Activated T-helper 17 cell treated with anti-CD3 and anti-CD28 coated beads, Interleukin-2, amount 50 U/mL, for 72 hours (primary cell): ENCODE results near the gene LCLAT1. TPM values are rescaled to one million over a fixed set of nuclear protein-coding genes. Genes with fewer than 3 reads are reported as not detected.
"Not testable (repeated sequence)": the region's sequence is repeated elsewhere in the genome, so short reads cannot be mapped to it uniquely, and the experiment has no call there.

Source experiments
- ATAC-seq: fragments of 150-1000 bp; cut with Tn5 transposase; replicated peaks from 2 replicates; pipeline ENCODE4 v1.10.0; 2021; ENCODE audit warnings: mild to moderate bottlenecking, moderate library complexity
- H3K27ac Mint-ChIP-seq: one replicate; pipeline ENCODE4 v1.8.0; 2022; ENCODE audit warnings: mixed read lengths
- H3K27me3 Mint-ChIP-seq: one replicate; pipeline ENCODE4 v1.8.0; 2022; ENCODE audit warnings: mixed read lengths
- H3K36me3 Mint-ChIP-seq: one replicate; pipeline ENCODE4 v1.8.0; 2022; ENCODE audit warnings: low read depth, mild to moderate bottlenecking, mixed read lengths
- H3K4me1 Mint-ChIP-seq: one replicate; pipeline ENCODE4 v1.8.0; 2022; ENCODE audit warnings: mixed read lengths
- H3K4me3 Mint-ChIP-seq: one replicate; pipeline ENCODE4 v1.8.0; 2022; ENCODE audit warnings: mild to moderate bottlenecking, mixed read lengths
- H3K9me3 Mint-ChIP-seq: one replicate; pipeline ENCODE4 v1.8.0; 2022; ENCODE audit warnings: mixed read lengths
- total RNA-seq, 2 donors: library from RNA; stranded (reverse); gene quantifications; one replicate each; pipeline ENCODE4 v1.2.3, GENCODE V29; 2022

Gene LCLAT1
- total RNA-seq, 2 donors from 2014 or later, result 14.5 to 18.0 TPM

GRCh38 chr2:30500699-30501098 lies 53.7 kb downstream of the LCLAT1 start:
- H3K27ac Mint-ChIP-seq, result no peak overlapping the region
- peaks cover 15% of the 10 kb centered on the region for H3K9me3 Mint-ChIP-seq
- H3K36me3 Mint-ChIP-seq, result peaks cover 6% of the 10 kb centered on the region
- no peaks in the 10 kb centered on the region for H3K27me3 Mint-ChIP-seq
- peaks cover 31% of the 10 kb centered on the region for H3K4me1 Mint-ChIP-seq
- H3K4me3 Mint-ChIP-seq, result no peak overlapping the region
- no peak for ATAC-seq

DNA sequence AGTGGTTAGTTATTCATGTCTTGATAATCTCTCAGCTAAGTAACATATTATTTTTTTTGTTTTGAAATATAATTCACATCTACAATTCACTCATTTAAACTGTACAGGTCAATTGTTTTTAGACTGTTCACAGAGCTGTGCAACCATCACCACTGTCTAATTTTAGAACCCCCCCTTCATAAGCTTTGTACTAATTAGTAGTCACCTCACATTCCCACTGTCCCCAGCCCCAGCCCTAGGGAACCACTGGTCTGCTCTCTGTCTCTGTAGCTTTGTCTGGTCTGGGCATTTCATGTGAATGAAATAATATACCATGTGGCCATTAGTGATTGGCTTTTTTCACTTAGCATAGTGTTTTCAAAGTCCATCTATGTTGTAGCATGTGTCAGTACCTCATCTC lies 55.3 kb downstream of the LCLAT1 start:
- H3K4me3 Mint-ChIP-seq, result no peak overlapping the region
- no peaks in the 10 kb centered on the region for H3K27me3 Mint-ChIP-seq
- H3K4me1 Mint-ChIP-seq, result peaks cover 27% of the 10 kb centered on the region
- peaks cover 6% of the 10 kb centered on the region for H3K36me3 Mint-ChIP-seq
- peaks cover 10% of the 10 kb centered on the region for H3K9me3 Mint-ChIP-seq
- no peak for ATAC-seq
- peak overlapping the region; percentile 87 for H3K27ac Mint-ChIP-seq

DNA sequence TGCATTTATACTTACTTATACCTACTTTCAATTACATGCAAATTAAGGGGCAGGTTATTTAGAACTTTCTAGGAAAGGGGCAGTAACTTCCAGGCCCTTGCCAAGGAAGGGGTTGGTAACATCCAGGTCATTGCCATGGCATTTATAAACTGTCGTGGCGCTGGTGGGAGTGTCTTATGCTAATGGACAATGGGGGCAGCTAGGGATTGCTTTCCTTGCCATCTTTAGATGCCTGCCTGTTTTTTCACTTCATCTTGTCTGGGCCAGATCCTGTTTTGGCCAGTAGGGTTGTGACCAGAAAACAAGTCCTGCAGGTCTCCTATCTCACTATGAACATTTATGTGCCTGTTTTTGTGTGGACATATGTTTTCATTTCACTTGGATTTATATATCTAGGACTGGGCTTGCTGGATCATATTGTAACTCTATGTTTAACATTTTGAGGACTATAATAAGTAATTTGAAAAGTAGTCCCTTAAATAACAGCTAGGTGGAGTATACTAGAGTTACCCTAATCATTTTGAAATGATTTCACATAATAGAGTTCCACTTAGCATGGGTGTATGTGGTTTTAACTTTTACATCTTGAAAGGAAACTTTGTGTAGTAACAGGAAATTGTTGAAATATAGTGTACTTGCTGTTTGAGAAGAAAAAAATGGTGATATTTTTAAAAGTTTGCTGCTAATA lies 56.1 kb downstream of the LCLAT1 start:
- Mint-ChIP-seq H3K4me1 (peaks cover 27% of the 10 kb centered on the region), H3K4me3 (peak overlapping the region; percentile 44), H3K27ac (peak overlapping the region; percentile 87), H3K9me3 (peaks cover 4% of the 10 kb centered on the region), H3K27me3 (no peaks in the 10 kb centered on the region), H3K36me3 (no peaks in the 10 kb centered on the region)
- ATAC-seq, result peak; percentile 60

DNA sequence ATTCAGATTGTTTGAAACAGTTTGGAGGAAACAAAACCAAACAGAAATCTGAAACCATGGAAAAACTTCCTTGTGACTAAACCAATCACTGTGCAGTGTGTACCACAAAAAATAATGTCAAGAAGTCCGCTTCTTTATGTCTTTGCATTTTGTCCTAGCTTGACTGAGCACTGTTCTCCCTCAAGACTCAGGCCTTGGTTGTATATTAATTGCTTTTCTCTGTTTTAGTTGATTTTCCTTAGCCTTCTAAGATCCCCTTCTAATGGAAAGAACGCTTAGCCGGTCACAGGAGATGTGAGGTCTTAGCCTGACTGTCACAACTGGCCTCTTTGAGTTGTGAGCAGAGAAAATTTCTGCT lies 56.6 kb downstream of the LCLAT1 start:
- ATAC-seq, result peak; percentile 19
- H3K27me3 Mint-ChIP-seq, result no peaks in the 10 kb centered on the region
- H3K27ac Mint-ChIP-seq, result peak overlapping the region; percentile 87
- H3K36me3 Mint-ChIP-seq, result no peaks in the 10 kb centered on the region
- peaks cover 5% of the 10 kb centered on the region for H3K9me3 Mint-ChIP-seq
- H3K4me3 Mint-ChIP-seq, result peak overlapping the region; percentile 44
- peaks cover 27% of the 10 kb centered on the region for H3K4me1 Mint-ChIP-seq

DNA sequence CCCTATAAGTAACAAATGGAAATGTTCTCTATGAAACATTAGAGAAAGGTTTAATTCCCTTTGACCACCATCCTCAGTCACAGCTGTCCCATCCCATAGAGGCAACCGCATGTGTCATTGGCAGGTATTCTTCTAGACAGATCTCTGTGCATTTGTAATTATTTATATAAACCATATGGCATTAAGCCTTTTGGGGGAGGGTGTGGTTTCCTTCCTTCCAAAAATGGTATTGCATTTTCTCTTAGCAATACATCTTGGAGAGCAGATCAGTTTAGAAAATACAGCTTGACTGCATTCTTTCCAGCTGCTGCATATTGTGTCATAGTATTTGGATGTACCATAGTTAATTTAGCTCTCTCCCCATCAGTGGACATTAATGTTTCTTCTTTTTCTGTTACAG lies 57.7 kb downstream of the LCLAT1 start:
- peaks cover 4% of the 10 kb centered on the region for H3K9me3 Mint-ChIP-seq
- peak overlapping the region; percentile 7 for H3K4me3 Mint-ChIP-seq
- H3K4me1 Mint-ChIP-seq, result peaks cover 32% of the 10 kb centered on the region
- H3K27me3 Mint-ChIP-seq, result no peaks in the 10 kb centered on the region
- no peak for ATAC-seq
- H3K36me3 Mint-ChIP-seq, result no peaks in the 10 kb centered on the region
- H3K27ac Mint-ChIP-seq, result peak overlapping the region; percentile 87

GRCh38 chr2:30505500-30506180 lies 58.6 kb downstream of the LCLAT1 start:
- Mint-ChIP-seq H3K36me3 (no peaks in the 10 kb centered on the region), H3K4me3 (no peak overlapping the region), H3K27ac (no peak overlapping the region), H3K4me1 (peaks cover 32% of the 10 kb centered on the region), H3K27me3 (no peaks in the 10 kb centered on the region), H3K9me3 (peaks cover 4% of the 10 kb centered on the region)
- ATAC-seq, result no peak

GRCh38 chr2:30507460-30507859 lies 60.4 kb downstream of the LCLAT1 start:
- peaks cover 38% of the 10 kb centered on the region for H3K4me1 Mint-ChIP-seq
- not testable (repeated sequence) for H3K4me3 Mint-ChIP-seq, H3K27me3 Mint-ChIP-seq, H3K27ac Mint-ChIP-seq, H3K36me3 Mint-ChIP-seq, ATAC-seq, H3K9me3 Mint-ChIP-seq

GRCh38 chr2:30509716-30510115 lies 62.7 kb downstream of the LCLAT1 start:
- Mint-ChIP-seq H3K4me3 (no peak overlapping the region), H3K27ac (no peak overlapping the region), H3K4me1 (peaks cover 18% of the 10 kb centered on the region), H3K9me3 (peaks cover 4% of the 10 kb centered on the region), H3K27me3 (no peaks in the 10 kb centered on the region), H3K36me3 (no peaks in the 10 kb centered on the region)
- ATAC-seq, result no peak

GRCh38 chr2:30510409-30510808 lies 63.4 kb downstream of the LCLAT1 start:
- Mint-ChIP-seq H3K4me1 (peaks cover 19% of the 10 kb centered on the region), H3K9me3 (peaks cover 4% of the 10 kb centered on the region), H3K27ac (no peak overlapping the region), H3K4me3 (no peak overlapping the region), H3K36me3 (no peaks in the 10 kb centered on the region), H3K27me3 (no peaks in the 10 kb centered on the region)
- no peak for ATAC-seq

DNA sequence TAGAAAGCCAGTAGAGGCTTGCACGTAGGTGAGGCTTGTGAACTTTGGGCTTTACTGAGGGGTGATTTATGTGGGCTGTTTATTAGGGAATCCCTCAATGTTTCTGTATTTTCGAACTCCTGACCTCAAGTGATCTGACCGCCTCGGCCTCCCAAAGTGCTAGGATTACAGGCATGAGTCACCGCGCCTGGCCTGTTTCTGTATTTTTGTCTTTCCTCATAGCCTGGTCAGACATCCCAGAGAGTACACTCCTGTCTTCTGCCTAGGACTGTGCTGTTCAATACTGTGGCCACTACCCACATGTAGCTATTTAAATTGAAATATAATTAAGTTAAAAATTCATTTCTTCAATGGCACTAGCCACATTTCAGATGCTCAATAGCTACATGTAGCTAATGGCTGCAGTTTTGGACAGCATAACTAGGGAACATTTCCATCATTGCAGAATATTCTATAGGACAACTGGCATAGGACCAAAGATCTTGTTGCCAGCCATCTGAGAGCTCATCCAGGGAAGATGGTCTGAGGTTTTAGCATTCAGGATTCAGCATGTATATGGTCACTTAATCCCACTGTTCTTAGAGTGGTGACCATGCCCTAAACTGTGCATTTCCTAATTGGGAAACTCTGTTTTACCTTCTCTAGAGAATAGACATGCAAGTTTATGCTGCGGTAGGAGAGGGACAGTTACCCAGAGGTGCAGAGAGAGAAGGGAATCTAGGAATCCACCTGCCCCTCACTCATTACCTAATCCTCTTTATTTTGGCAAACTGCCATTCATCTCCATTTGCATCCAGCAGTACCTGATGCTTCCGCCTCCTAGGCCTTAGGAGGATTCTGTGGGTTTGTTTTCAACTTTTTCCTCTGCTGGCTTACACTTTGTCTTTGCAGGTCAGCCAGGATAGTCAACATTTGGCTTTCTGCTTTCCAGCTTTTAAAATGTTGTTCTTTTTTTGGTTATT lies 64.4 kb downstream of the LCLAT1 start:
- H3K27ac Mint-ChIP-seq, result no peak overlapping the region
- peaks cover 19% of the 10 kb centered on the region for H3K4me1 Mint-ChIP-seq
- no peaks in the 10 kb centered on the region for H3K27me3 Mint-ChIP-seq
- no peaks in the 10 kb centered on the region for H3K36me3 Mint-ChIP-seq
- peaks cover 4% of the 10 kb centered on the region for H3K9me3 Mint-ChIP-seq
- no peak for ATAC-seq
- no peak overlapping the region for H3K4me3 Mint-ChIP-seq

GRCh38 chr2:30512243-30512886 lies 65.3 kb downstream of the LCLAT1 start:
- H3K27ac Mint-ChIP-seq, result no peak overlapping the region
- no peaks in the 10 kb centered on the region for H3K36me3 Mint-ChIP-seq
- H3K27me3 Mint-ChIP-seq, result no peaks in the 10 kb centered on the region
- ATAC-seq, result no peak
- H3K9me3 Mint-ChIP-seq, result peaks cover 4% of the 10 kb centered on the region
- no peak overlapping the region for H3K4me3 Mint-ChIP-seq
- peaks cover 19% of the 10 kb centered on the region for H3K4me1 Mint-ChIP-seq

GRCh38 chr2:30513649-30514048 lies 66.6 kb downstream of the LCLAT1 start:
- peaks cover 19% of the 10 kb centered on the region for H3K4me1 Mint-ChIP-seq
- H3K27me3 Mint-ChIP-seq, ATAC-seq, H3K36me3 Mint-ChIP-seq, H3K27ac Mint-ChIP-seq, H3K9me3 Mint-ChIP-seq, H3K4me3 Mint-ChIP-seq: not testable (repeated sequence)

- Mint-ChIP-seq H3K4me3 (no peak overlapping the region), H3K27ac (no peak overlapping the region), H3K9me3 (no peaks in the 10 kb centered on the region), H3K36me3 (peaks cover 5% of the 10 kb centered on the region), H3K4me1 (peaks cover 15% of the 10 kb centered on the region), H3K27me3 (no peaks in the 10 kb centered on the region)
- ATAC-seq, result no peak
These were observed 67.2 kb downstream of the LCLAT1 start for GRCh38 chr2:30514134-30514847.
